Measurements from ENCODE around the gene ASTN1.

- no peak for TF ChIP-seq CTCF (IDR thresholded peaks at IDR 0.05)
- no peak for TF ChIP-seq EP300 (IDR thresholded peaks at IDR 0.05)
- TF ChIP-seq POLR2AphosphoS5 (IDR thresholded peaks at IDR 0.05): no peak
Measured at GRCh38 chr1:176939993-176940392, 224.5 kb downstream of the ASTN1 start.
